Measurements from ENCODE around the gene PID1.

DNA sequence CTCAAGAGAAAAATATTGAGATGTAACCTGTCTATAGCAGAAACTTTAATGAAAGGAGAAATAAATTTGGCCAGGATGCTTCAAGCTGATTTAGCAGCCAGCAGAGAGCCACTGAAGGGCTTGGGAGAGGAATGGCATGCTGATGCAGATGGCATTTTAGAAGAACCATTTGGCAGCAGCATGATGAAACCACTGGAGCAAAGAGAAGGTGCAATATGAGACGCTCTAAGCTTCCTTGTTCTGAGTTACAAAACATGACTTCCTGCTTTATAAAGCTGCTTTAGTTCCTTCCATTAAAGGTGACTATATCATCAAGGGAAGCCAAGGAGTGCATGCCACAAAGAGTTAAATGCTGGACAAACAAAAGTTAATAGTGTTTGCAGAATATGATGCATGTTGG is 189.7 kb downstream of the PID1 start:
- TF ChIP-seq, protein P1, sequence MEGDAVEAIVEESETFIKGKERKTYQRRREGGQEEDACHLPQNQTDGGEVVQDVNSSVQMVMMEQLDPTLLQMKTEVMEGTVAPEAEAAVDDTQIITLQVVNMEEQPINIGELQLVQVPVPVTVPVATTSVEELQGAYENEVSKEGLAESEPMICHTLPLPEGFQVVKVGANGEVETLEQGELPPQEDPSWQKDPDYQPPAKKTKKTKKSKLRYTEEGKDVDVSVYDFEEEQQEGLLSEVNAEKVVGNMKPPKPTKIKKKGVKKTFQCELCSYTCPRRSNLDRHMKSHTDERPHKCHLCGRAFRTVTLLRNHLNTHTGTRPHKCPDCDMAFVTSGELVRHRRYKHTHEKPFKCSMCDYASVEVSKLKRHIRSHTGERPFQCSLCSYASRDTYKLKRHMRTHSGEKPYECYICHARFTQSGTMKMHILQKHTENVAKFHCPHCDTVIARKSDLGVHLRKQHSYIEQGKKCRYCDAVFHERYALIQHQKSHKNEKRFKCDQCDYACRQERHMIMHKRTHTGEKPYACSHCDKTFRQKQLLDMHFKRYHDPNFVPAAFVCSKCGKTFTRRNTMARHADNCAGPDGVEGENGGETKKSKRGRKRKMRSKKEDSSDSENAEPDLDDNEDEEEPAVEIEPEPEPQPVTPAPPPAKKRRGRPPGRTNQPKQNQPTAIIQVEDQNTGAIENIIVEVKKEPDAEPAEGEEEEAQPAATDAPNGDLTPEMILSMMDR (IDR thresholded peaks at IDR 0.05) = no peak
- no peak for TF ChIP-seq POLR2A (IDR thresholded peaks at IDR 0.05)
